ENCODE measurements around the gene ITGBL1.

- TF ChIP-seq, protein P1, sequence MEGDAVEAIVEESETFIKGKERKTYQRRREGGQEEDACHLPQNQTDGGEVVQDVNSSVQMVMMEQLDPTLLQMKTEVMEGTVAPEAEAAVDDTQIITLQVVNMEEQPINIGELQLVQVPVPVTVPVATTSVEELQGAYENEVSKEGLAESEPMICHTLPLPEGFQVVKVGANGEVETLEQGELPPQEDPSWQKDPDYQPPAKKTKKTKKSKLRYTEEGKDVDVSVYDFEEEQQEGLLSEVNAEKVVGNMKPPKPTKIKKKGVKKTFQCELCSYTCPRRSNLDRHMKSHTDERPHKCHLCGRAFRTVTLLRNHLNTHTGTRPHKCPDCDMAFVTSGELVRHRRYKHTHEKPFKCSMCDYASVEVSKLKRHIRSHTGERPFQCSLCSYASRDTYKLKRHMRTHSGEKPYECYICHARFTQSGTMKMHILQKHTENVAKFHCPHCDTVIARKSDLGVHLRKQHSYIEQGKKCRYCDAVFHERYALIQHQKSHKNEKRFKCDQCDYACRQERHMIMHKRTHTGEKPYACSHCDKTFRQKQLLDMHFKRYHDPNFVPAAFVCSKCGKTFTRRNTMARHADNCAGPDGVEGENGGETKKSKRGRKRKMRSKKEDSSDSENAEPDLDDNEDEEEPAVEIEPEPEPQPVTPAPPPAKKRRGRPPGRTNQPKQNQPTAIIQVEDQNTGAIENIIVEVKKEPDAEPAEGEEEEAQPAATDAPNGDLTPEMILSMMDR (IDR thresholded peaks at IDR 0.05): no peak
- TF ChIP-seq POLR2A (IDR thresholded peaks at IDR 0.05): no peak
Observed at GRCh38 chr13:101640788-101641400, 188.4 kb downstream of the ITGBL1 start.

All from lower leg skin (tissue), 3 donors.